HG02610 (cell line): ENCODE measurements around the gene PNPLA6.

ENCODE experiments used
- ATAC-seq: cut with Tn5 transposase; IDR thresholded peaks from one replicate; pipeline ENCODE4 v1.9.1; 2021; ENCODE audit warnings: mild to moderate bottlenecking, moderate library complexity; ENCODE audit not compliant: unreplicated experiment

Gene PNPLA6

GRCh38 chr19:7535047-7535997 lies at the start of gene PNPLA6:
TSS of gene PNPLA6 (plus strand) at chr19:7535717. CDS start at chr19:7535789, 72 bp downstream.
- peak; percentile 58 for ATAC-seq

GRCh38 chr19:7486923-7487322 lies 48.6 kb upstream of the PNPLA6 start:
- no peak for ATAC-seq

- ATAC-seq = peak; percentile 75
These were observed 46.7 kb upstream of the PNPLA6 start, which contains the start of gene PEX11G for GRCh38 chr19:7488736-7489353. TSS of gene PEX11G (minus strand) at chr19:7489035. CDS start at chr19:7489010, 25 bp downstream.

GRCh38 chr19:7489609-7490044 lies 45.9 kb upstream of the PNPLA6 start:
- no peak for ATAC-seq

- ATAC-seq = no peak
These were observed 43.4 kb upstream of the PNPLA6 start for GRCh38 chr19:7492142-7492541.

GRCh38 chr19:7492558-7492957 lies 43.0 kb upstream of the PNPLA6 start:
- ATAC-seq = no peak

GRCh38 chr19:7494416-7495098 lies 41.0 kb upstream of the PNPLA6 start:
- ATAC-seq = no peak

GRCh38 chr19:7497292-7497691 lies 38.2 kb upstream of the PNPLA6 start:
- ATAC-seq = no peak

- ATAC-seq = no peak
These were observed 34.6 kb upstream of the PNPLA6 start for GRCh38 chr19:7500811-7501450.

- no peak for ATAC-seq
These were observed 33.0 kb upstream of the PNPLA6 start for GRCh38 chr19:7502552-7502951.

GRCh38 chr19:7504684-7505083 lies 30.8 kb upstream of the PNPLA6 start:
- ATAC-seq = no peak

- no peak for ATAC-seq
These were observed 30.2 kb upstream of the PNPLA6 start for GRCh38 chr19:7505288-7505681.

- no peak for ATAC-seq
These were observed 29.7 kb upstream of the PNPLA6 start for GRCh38 chr19:7505682-7506384.

- ATAC-seq = no peak
These were observed 28.9 kb upstream of the PNPLA6 start for GRCh38 chr19:7506385-7507328.

GRCh38 chr19:7507884-7508283 lies 27.6 kb upstream of the PNPLA6 start:
- ATAC-seq = no peak

GRCh38 chr19:7509625-7510024 lies 25.9 kb upstream of the PNPLA6 start:
- ATAC-seq = no peak

GRCh38 chr19:7512400-7512851 lies 23.1 kb upstream of the PNPLA6 start:
- ATAC-seq = no peak

GRCh38 chr19:7513809-7514642 lies 21.5 kb upstream of the PNPLA6 start:
- ATAC-seq = no peak
